Measurements from ENCODE around the gene WDFY4. TPM values are rescaled to one million over a fixed set of nuclear protein-coding genes. Genes with fewer than 3 reads are reported as not detected.

Gene WDFY4
- total RNA-seq, 2 donors from 2014 or later = 1.5 to 4.6 TPM

GRCh38 chr10:48818861-48819520, 134.3 kb downstream of the WDFY4 start:
- intact Hi-C loops (cut with DNase I, micrococcal nuclease) = no loop called here
- ATAC-seq (no peak), DNase-seq (no peak)

GRCh38 chr10:48819783-48820182, 135.1 kb downstream of the WDFY4 start:
- intact Hi-C loops (cut with DNase I, micrococcal nuclease) = no loop called here
- DNase-seq (no peak), ATAC-seq (no peak)

- no peak for DNase-seq
- intact Hi-C loops (cut with DNase I, micrococcal nuclease) = no loop called here
- no peak for ATAC-seq
Observed at GRCh38 chr10:48820231-48820630, 135.6 kb downstream of the WDFY4 start.

- intact Hi-C loops (cut with DNase I, micrococcal nuclease) = no loop called here
- DNase-seq (no peak), ATAC-seq (no peak)
Observed at GRCh38 chr10:48820699-48821098, 136.0 kb downstream of the WDFY4 start.

- DNase-seq (no peak), ATAC-seq (no peak)
- intact Hi-C loops (cut with DNase I, micrococcal nuclease) = no loop called here
Observed at GRCh38 chr10:48821111-48821510, 136.4 kb downstream of the WDFY4 start.

- ATAC-seq (no peak), DNase-seq (no peak)
- intact Hi-C loops (cut with DNase I, micrococcal nuclease) = no loop called here
Observed at GRCh38 chr10:48821692-48822091, 137.0 kb downstream of the WDFY4 start.

GRCh38 chr10:48833674-48834073, 149.0 kb downstream of the WDFY4 start:
- intact Hi-C loops (cut with DNase I, micrococcal nuclease) = no loop called here
- DNase-seq (no peak), ATAC-seq (no peak)

- ATAC-seq = no peak
- intact Hi-C loops (cut with DNase I, micrococcal nuclease) = no loop called here
- DNase-seq = no peak
Observed at GRCh38 chr10:48834189-48834965, 149.7 kb downstream of the WDFY4 start.

- no peak for ATAC-seq
- no peak for DNase-seq
- intact Hi-C loops (cut with DNase I, micrococcal nuclease) = no loop called here
Observed at GRCh38 chr10:48835781-48836180, 151.1 kb downstream of the WDFY4 start.

GRCh38 chr10:48836605-48837004, 151.9 kb downstream of the WDFY4 start:
- ATAC-seq (no peak), DNase-seq (no peak)
- intact Hi-C loops (cut with DNase I, micrococcal nuclease) = no loop called here

- intact Hi-C loops (cut with DNase I, micrococcal nuclease) = no loop called here
- ATAC-seq (no peak), DNase-seq (no peak)
Observed at GRCh38 chr10:48838834-48839233, 154.2 kb downstream of the WDFY4 start.

- intact Hi-C loops (cut with DNase I, micrococcal nuclease) = no loop called here
- DNase-seq = no peak
- no peak for ATAC-seq
Observed at GRCh38 chr10:48839809-48840679, 155.4 kb downstream of the WDFY4 start.

GRCh38 chr10:48842231-48842630, 157.6 kb downstream of the WDFY4 start:
- DNase-seq = no peak
- intact Hi-C loops (cut with DNase I, micrococcal nuclease) = no loop called here
- no peak for ATAC-seq

- intact Hi-C loops (cut with DNase I, micrococcal nuclease) = no loop called here
- no peak for ATAC-seq
- no peak for DNase-seq
Observed at GRCh38 chr10:48843198-48843597, 158.5 kb downstream of the WDFY4 start.

GRCh38 chr10:48844616-48845015, 159.9 kb downstream of the WDFY4 start:
- ATAC-seq = no peak
- DNase-seq = no peak
- intact Hi-C loops (cut with DNase I, micrococcal nuclease) = no loop called here

- ATAC-seq (no peak), DNase-seq (no peak)
- intact Hi-C loops (cut with DNase I, micrococcal nuclease) = no loop called here
Observed at GRCh38 chr10:48845512-48845911, 160.8 kb downstream of the WDFY4 start.

- DNase-seq (no peak), ATAC-seq (no peak)
- intact Hi-C loops (cut with DNase I, micrococcal nuclease) = no loop called here
Observed at GRCh38 chr10:48847691-48848090, 163.0 kb downstream of the WDFY4 start.

- intact Hi-C loops (cut with DNase I, micrococcal nuclease) = no loop called here
- DNase-seq (no peak), ATAC-seq (no peak)
Observed at GRCh38 chr10:48856855-48857254, 172.2 kb downstream of the WDFY4 start.

- no peak for ATAC-seq
- intact Hi-C loops (cut with DNase I, micrococcal nuclease) = no loop called here
- DNase-seq = no peak
Observed at GRCh38 chr10:48872234-48872633, 187.6 kb downstream of the WDFY4 start.

- ATAC-seq = no peak
- DNase-seq = no peak
- intact Hi-C loops (cut with DNase I, micrococcal nuclease) = no loop called here
Observed at GRCh38 chr10:48878091-48878490, 193.4 kb downstream of the WDFY4 start.

All from left colon (tissue), 2 donors.